T-cell (primary cell): ENCODE data around the gene PIGZ. TPM values are rescaled to one million over a fixed set of nuclear protein-coding genes. Genes with fewer than 3 reads are reported as not detected.
A peak's percentile ranks its signal among the peaks of the same experiment; 100 is the strongest.

Experiments used
- ATAC-seq, 4 experiments: fragments of 200-7000 bp in 3 of 4; fragments of 150-1000 bp in 1 of 4; cut with Tn5 transposase; replicated peaks in 1 of 4; 1 replicate in 3 of 4; 2 replicates in 1 of 4; pipeline ENCODE4 v1.10.0; 2021; ENCODE audit warnings: moderate library complexity in 3 of 4, mild to moderate bottlenecking in 2 of 4, moderate number of reproducible peaks in 1 of 4
- CTCF ChIA-PET, 2 donors: fragments of 300-600 bp; sonication (Branson Sonifier 250); formaldehyde crosslinking; loops; one replicate each; lab custom pipeline; 2022; ENCODE audit warnings: antibody characterized with exemption in 2 of 2; lab: Charles Lee
- POLR2A ChIA-PET, 2 donors: fragments of 300-600 bp; sonication (Branson Sonifier 250); formaldehyde crosslinking; loops; one replicate each; lab custom pipeline; 2022; ENCODE audit warnings: antibody characterized with exemption in 2 of 2; lab: Charles Lee
- DNase-seq, 35 experiments: peaks; one replicate each; pipeline versions ENCODE4 v3.0.0 to v3.0.0-alpha.2; 2013 to 2023
- H3K27ac ChIP-seq: one replicate; pipeline ENCODE4 v1.5.1; 2013; ENCODE audit warnings: low read length
- H3K27me3 ChIP-seq, 2 experiments: replicated peaks in 1 of 2; 1 replicate in 1 of 2; 2 replicates in 1 of 2; pipeline versions ENCODE4 v1.6.1 to v1.7.0; 2013; ENCODE audit warnings: low read length in 1 of 2, mixed read lengths in 1 of 2; ENCODE audit not compliant: control insufficient read depth in 2 of 2, insufficient read depth in 2 of 2; ENCODE audit errors: extremely low read depth in 1 of 2
- H3K36me3 ChIP-seq, 2 donors: 1 replicate in 1 of 2; 2 replicates in 1 of 2; pipeline versions ENCODE4 v1.6.1 to v1.7.0; 2013; ENCODE audit warnings: low read length in 1 of 2; ENCODE audit not compliant: control insufficient read depth in 2 of 2, insufficient read depth in 1 of 2; ENCODE audit errors: extremely low read depth in 1 of 2
- H3K4me1 ChIP-seq, 2 experiments: 1 replicate in 1 of 2; 2 replicates in 1 of 2; pipeline versions ENCODE4 v1.6.1 to v1.7.0; 2013; ENCODE audit warnings: low read length in 2 of 2, mixed read lengths in 1 of 2; ENCODE audit not compliant: insufficient read depth in 2 of 2, control insufficient read depth in 1 of 2; ENCODE audit errors: extremely low read depth in 1 of 2
- H3K4me3 ChIP-seq, 2 donors: 1 replicate in 1 of 2; 2 replicates in 1 of 2; pipeline versions ENCODE4 v1.5.1 to v1.7.0; 2013; ENCODE audit warnings: mild to moderate bottlenecking in 2 of 2, low read length in 1 of 2, moderate library complexity in 1 of 2; ENCODE audit not compliant: control insufficient read depth in 1 of 2; ENCODE audit errors: extremely low read depth in 1 of 2
- H3K9me3 ChIP-seq: 2 replicates; pipeline ENCODE4 v1.7.0; 2013
- H3K27ac Mint-ChIP-seq, 2 donors: one replicate each; pipeline ENCODE4 v1.8.0; 2020 to 2021; ENCODE audit warnings: mild to moderate bottlenecking in 2 of 2, mixed read lengths in 2 of 2
- H3K27me3 Mint-ChIP-seq, 2 donors: one replicate each; pipeline ENCODE4 v1.8.0; 2021 to 2022; ENCODE audit warnings: mixed read lengths in 2 of 2
- H3K36me3 Mint-ChIP-seq: one replicate; pipeline ENCODE4 v1.8.0; 2021; ENCODE audit warnings: mixed read lengths
- H3K4me1 Mint-ChIP-seq, 3 donors: one replicate each; pipeline ENCODE4 v1.8.0; 2020 to 2022; ENCODE audit warnings: mixed read lengths in 3 of 3, mild to moderate bottlenecking in 1 of 3
- H3K4me3 Mint-ChIP-seq, 3 donors: one replicate each; pipeline ENCODE4 v1.8.0; 2020 to 2022; ENCODE audit warnings: mild to moderate bottlenecking in 3 of 3, mixed read lengths in 3 of 3, moderate library complexity in 3 of 3
- H3K9me3 Mint-ChIP-seq, 3 donors: one replicate each; pipeline ENCODE4 v1.8.0; 2020 to 2022; ENCODE audit warnings: mixed read lengths in 3 of 3
- WGBS: methylation state at CpG from one replicate; pipeline ENCODE4 v1.1.5; 2013; ENCODE audit warnings: missing lambda C conversion rate; ENCODE audit not compliant: insufficient coverage; 5-methylcytosine and 5-hydroxymethylcytosine counted together
- total RNA-seq, 35 experiments: library from RNA in 6 of 35; stranded (reverse) in 6 of 35; fragments of 120-200 nt in 1 of 35; gene quantifications; one replicate each; pipeline versions ENCODE4 v1.2.1 to v1.2.4 and lab custom pipeline; 2013 to 2026

Gene PIGZ
- total RNA-seq, 5 donors from 2014 or later (not counting 1 experiment from before 2014, with no cell fraction given) = 0.28 to 1.3 (median 1.1) TPM

DNA sequence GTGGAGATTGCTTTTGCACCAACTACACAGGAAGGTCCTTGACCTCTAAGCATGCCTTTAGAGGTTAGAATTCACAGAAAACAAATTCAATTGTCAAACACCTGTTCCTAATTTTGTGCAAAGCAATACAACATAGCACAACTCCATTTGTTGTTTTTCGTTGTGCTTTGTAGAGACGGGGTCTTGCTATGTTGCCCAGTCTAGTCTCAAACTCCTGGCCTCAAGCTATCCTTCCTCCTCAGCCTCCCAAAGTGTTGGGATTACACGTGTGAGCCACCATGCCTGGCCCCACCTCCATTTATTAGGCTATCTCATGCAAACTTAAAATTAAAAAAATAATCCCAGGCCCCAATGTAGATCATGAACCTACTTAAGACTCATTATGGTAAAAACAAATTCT, 32.3 kb downstream of the PIGZ start:
- Histone ChIP-seq H3K4me1 (peaks cover 0 to 8% of the 10 kb centered on the region in 2 experiments), H3K9me3 (no peaks in the 10 kb centered on the region), H3K4me3 (no peak overlapping the region), H3K27me3 (no peaks in the 10 kb centered on the region), H3K36me3 (peaks cover 10 to 75% of the 10 kb centered on the region in 2 donors), H3K27ac (no peak overlapping the region)
- CTCF ChIA-PET = interaction anchor here in 1 of 2 donors (0.7 kb wide), 1 partner anchor 98 kb away, joined by 3 read pairs; no protein-coding TSS in a partner anchor
- Mint-ChIP-seq H3K27ac (no peak overlapping the region), H3K27me3 (no peaks in the 10 kb centered on the region), H3K4me1 (peaks cover 15 to 18% (median 17%) of the 10 kb centered on the region in 3 donors), H3K4me3 (no peak overlapping the region), H3K36me3 (peaks cover 49% of the 10 kb centered on the region), H3K9me3 (no peaks in the 10 kb centered on the region)
- 100% methylated on average over 2 of the region's 3 CpGs for WGBS
- POLR2A ChIA-PET = no interaction called here
- no peak for ATAC-seq
- no peak for DNase-seq

DNA sequence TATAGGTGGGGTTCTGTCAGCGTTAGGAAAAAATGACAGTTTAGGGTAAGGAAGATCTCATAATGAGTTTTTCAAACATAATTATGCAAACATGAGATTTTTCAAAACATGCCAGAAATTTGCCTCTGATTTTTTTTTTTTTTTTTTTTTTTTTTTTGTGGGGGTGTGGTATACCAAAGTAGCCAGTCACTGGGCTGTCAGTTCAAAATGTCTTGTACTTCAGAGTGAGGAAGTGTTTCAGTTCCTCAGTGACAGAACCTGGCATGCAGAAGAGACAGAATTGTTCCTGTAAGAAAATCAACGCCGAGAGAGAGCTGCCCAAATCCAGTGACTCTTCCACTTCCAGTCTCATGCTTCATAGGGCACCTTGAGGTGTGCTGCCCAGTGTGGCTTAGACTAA, 36.0 kb downstream of the PIGZ start:
- H3K4me3 ChIP-seq = no peak overlapping the region
- H3K4me1 ChIP-seq = no peaks in the 10 kb centered on the region
- Mint-ChIP-seq H3K4me3 (no peak overlapping the region), H3K27ac (no peak overlapping the region), H3K4me1 (peaks cover 0 to 1% (median 0%) of the 10 kb centered on the region in 3 donors), H3K36me3 (peaks cover 57% of the 10 kb centered on the region), H3K27me3 (no peaks in the 10 kb centered on the region), H3K9me3 (no peaks in the 10 kb centered on the region)
- H3K36me3 ChIP-seq = peaks cover 13 to 80% of the 10 kb centered on the region in 2 donors
- no peaks in the 10 kb centered on the region for H3K9me3 ChIP-seq
- no peak for ATAC-seq
- ChIA-PET POLR2A (no interaction called here), CTCF (no interaction called here)
- H3K27ac ChIP-seq = no peak overlapping the region
- H3K27me3 ChIP-seq = no peaks in the 10 kb centered on the region
- no CpG with 5 or more reads among the region's 3 CpGs for WGBS
- DNase-seq = no peak

- Mint-ChIP-seq H3K9me3 (no peaks in the 10 kb centered on the region), H3K4me3 (no peak overlapping the region)
Measured at GRCh38 chr3:196931828-196932587, 36.6 kb downstream of the PIGZ start.

GRCh38 chr3:196931157-196931556, 37.5 kb downstream of the PIGZ start:
- ChIA-PET POLR2A (interaction anchor here in 1 of 2 donors (0.6 kb wide), 1 partner anchor 61 kb away, joined by 10 read pairs; no protein-coding TSS in a partner anchor), CTCF (no interaction called here)
- no peaks in the 10 kb centered on the region for H3K4me1 ChIP-seq
- no peaks in the 10 kb centered on the region for H3K4me1 Mint-ChIP-seq
- H3K9me3 ChIP-seq = no peaks in the 10 kb centered on the region
- no peaks in the 10 kb centered on the region for H3K9me3 Mint-ChIP-seq
- ATAC-seq = no peak
- H3K27ac Mint-ChIP-seq = no peak overlapping the region
- peaks cover 42% of the 10 kb centered on the region for H3K36me3 Mint-ChIP-seq
- H3K4me3 Mint-ChIP-seq = no peak overlapping the region
- no peaks in the 10 kb centered on the region for H3K27me3 Mint-ChIP-seq
- DNase-seq = no peak
- H3K4me3 ChIP-seq = no peak overlapping the region
- H3K27me3 ChIP-seq = no peaks in the 10 kb centered on the region
- H3K27ac ChIP-seq = no peak overlapping the region
- peaks cover 10 to 65% of the 10 kb centered on the region in 2 donors for H3K36me3 ChIP-seq
- WGBS = no CpG with 5 or more reads among the region's 4 CpGs

More at GRCh38 chr3:196931828-196932587, 36.6 kb downstream of the PIGZ start:
- no peak overlapping the region for H3K27ac Mint-ChIP-seq
- H3K27me3 Mint-ChIP-seq = no peaks in the 10 kb centered on the region
- H3K27ac ChIP-seq = no peak overlapping the region
- POLR2A ChIA-PET = no interaction called here
- peaks cover 51% of the 10 kb centered on the region for H3K36me3 Mint-ChIP-seq
- CTCF ChIA-PET = no interaction called here
- no peak overlapping the region for H3K4me3 ChIP-seq
- H3K36me3 ChIP-seq = peaks cover 9 to 74% of the 10 kb centered on the region in 2 donors
- H3K27me3 ChIP-seq = no peaks in the 10 kb centered on the region
- H3K4me1 Mint-ChIP-seq = no peaks in the 10 kb centered on the region
- no peaks in the 10 kb centered on the region for H3K4me1 ChIP-seq
- no peak for ATAC-seq
- DNase-seq = no peak
- H3K9me3 ChIP-seq = no peaks in the 10 kb centered on the region
- WGBS = 100% methylated on average over 7 of the region's 12 CpGs

GRCh38 chr3:196927571-196928453, 40.8 kb downstream of the PIGZ start:
- H3K4me1 Mint-ChIP-seq = no peaks in the 10 kb centered on the region
- Histone ChIP-seq H3K9me3 (no peaks in the 10 kb centered on the region), H3K4me1 (no peaks in the 10 kb centered on the region), H3K27me3 (no peaks in the 10 kb centered on the region), H3K36me3 (peaks cover 15 to 51% of the 10 kb centered on the region in 2 donors), H3K4me3 (no peak overlapping the region), H3K27ac (no peak overlapping the region)
- 100% methylated on average over 3 of the region's 7 CpGs for WGBS
- H3K27me3 Mint-ChIP-seq = no peaks in the 10 kb centered on the region
- DNase-seq (no peak), ATAC-seq (no peak)
- CTCF ChIA-PET = interaction anchor here (0.6 to 0.7 kb wide), 3 partner anchors 25 to 48 kb away, joined by 3 to 5 read pairs (median 5); no protein-coding TSS in a partner anchor
- peak overlapping the region in 1 of 2 donors; percentile 39 for H3K27ac Mint-ChIP-seq
- H3K36me3 Mint-ChIP-seq = peaks cover 33% of the 10 kb centered on the region
- no peak overlapping the region for H3K4me3 Mint-ChIP-seq
- H3K9me3 Mint-ChIP-seq = no peaks in the 10 kb centered on the region
- POLR2A ChIA-PET = interaction anchor here in 1 of 2 donors (0.6 kb wide), 1 partner anchor 351 kb away, joined by 4 read pairs; no protein-coding TSS in a partner anchor

DNA sequence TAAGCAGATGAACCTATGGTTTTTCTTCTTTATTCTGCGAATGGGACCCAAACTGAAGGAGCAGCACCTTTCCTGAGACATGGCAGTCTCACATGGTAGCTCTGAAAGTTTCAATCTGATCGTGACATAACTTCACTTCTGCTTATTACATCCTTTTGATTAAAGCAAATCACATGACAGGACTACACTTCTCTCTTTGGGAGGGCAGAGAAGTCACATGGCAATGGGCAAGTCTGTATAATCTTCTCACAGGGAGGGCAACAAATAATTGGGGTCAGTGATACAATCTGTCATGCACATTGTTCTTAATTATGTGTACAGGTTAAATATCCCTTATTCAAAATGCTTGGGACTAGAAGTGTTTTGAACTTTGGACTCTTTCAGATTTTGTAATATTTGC, 47.9 kb downstream of the PIGZ start:
- H3K36me3 ChIP-seq = peaks cover under 1 to 21% of the 10 kb centered on the region in 2 donors
- no peaks in the 10 kb centered on the region for H3K9me3 ChIP-seq
- Mint-ChIP-seq H3K27me3 (no peaks in the 10 kb centered on the region), H3K9me3 (peaks cover 0 to 7% (median 0%) of the 10 kb centered on the region in 3 donors), H3K4me3 (no peak overlapping the region), H3K36me3 (peaks cover 15% of the 10 kb centered on the region), H3K27ac (peak overlapping the region; percentile 10 to 23), H3K4me1 (peaks cover 0 to 7% (median 0%) of the 10 kb centered on the region in 3 donors)
- ChIA-PET POLR2A (no interaction called here), CTCF (no interaction called here)
- H3K27me3 ChIP-seq = no peaks in the 10 kb centered on the region
- no peak for DNase-seq
- H3K4me3 ChIP-seq = no peak overlapping the region
- H3K27ac ChIP-seq = no peak overlapping the region
- no peak for ATAC-seq
- WGBS = 100% methylated on average over 1 of the region's 2 CpGs
- no peaks in the 10 kb centered on the region for H3K4me1 ChIP-seq
